Measurements from ENCODE around the gene FBXO33. TPM values are rescaled to one million over a fixed set of nuclear protein-coding genes. Genes with fewer than 3 reads are reported as not detected.

FBXO33 gene
- total RNA-seq, 1 donor from 2014 or later = 13.5 TPM

- Histone ChIP-seq H3K4me1 (no peaks in the 10 kb centered on the region), H3K27me3 (no peaks in the 10 kb centered on the region), H3K27ac (no peak overlapping the region), H3K36me3 (peaks cover 24% of the 10 kb centered on the region), H3K4me3 (no peak overlapping the region), H3K9me3 (no peaks in the 10 kb centered on the region)
- ATAC-seq (no peak), DNase-seq (no peak)
- no peak for TF ChIP-seq CTCF (IDR thresholded peaks at IDR 0.05)
- intact Hi-C loops (cut with DNase I) = no loop called here
Measured at GRCh38 chr14:39393289-39393688, 38.9 kb downstream of the FBXO33 start.

DNA sequence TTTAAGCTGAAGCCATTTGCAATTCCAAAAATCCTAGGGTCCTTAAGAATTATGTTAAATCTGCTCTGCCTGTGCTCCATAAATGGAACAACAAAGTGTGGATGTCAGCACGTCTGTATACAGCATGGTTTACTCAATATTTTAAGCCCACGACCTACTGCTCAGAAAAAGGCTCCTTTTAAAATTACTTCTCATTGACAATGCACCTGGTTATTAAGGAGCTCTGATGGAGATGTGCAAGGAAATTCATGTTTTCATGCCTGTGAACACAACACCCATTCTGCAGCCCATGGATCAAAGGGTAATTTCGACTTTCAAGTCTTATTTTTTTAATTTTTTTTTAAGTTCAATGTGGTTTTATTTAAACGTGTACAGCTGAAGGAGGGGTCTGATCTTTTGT is 48.1 kb downstream of the FBXO33 start:
- no peaks in the 10 kb centered on the region for H3K4me1 ChIP-seq
- H3K27ac ChIP-seq = no peak overlapping the region
- no peaks in the 10 kb centered on the region for H3K36me3 ChIP-seq
- no peaks in the 10 kb centered on the region for H3K9me3 ChIP-seq
- no peak for DNase-seq
- intact Hi-C loops (cut with DNase I) = no loop called here
- TF ChIP-seq CTCF (IDR thresholded peaks at IDR 0.05) = no peak
- no peak overlapping the region for H3K4me3 ChIP-seq
- no peaks in the 10 kb centered on the region for H3K27me3 ChIP-seq
- ATAC-seq = no peak

GRCh38 chr14:39383741-39384140 is 48.5 kb downstream of the FBXO33 start:
- H3K9me3 ChIP-seq = no peaks in the 10 kb centered on the region
- no peaks in the 10 kb centered on the region for H3K27me3 ChIP-seq
- no peak overlapping the region for H3K4me3 ChIP-seq
- no peaks in the 10 kb centered on the region for H3K36me3 ChIP-seq
- TF ChIP-seq CTCF (IDR thresholded peaks at IDR 0.05) = no peak
- H3K27ac ChIP-seq = no peak overlapping the region
- DNase-seq (no peak), ATAC-seq (no peak)
- intact Hi-C loops (cut with DNase I) = no loop called here
- no peaks in the 10 kb centered on the region for H3K4me1 ChIP-seq

GRCh38 chr14:39383026-39383660 is 49.1 kb downstream of the FBXO33 start:
- Histone ChIP-seq H3K27ac (no peak overlapping the region), H3K9me3 (no peaks in the 10 kb centered on the region), H3K27me3 (no peaks in the 10 kb centered on the region), H3K36me3 (no peaks in the 10 kb centered on the region), H3K4me1 (no peaks in the 10 kb centered on the region), H3K4me3 (no peak overlapping the region)
- ATAC-seq (no peak), DNase-seq (no peak)
- intact Hi-C loops (cut with DNase I) = no loop called here
- TF ChIP-seq CTCF (IDR thresholded peaks at IDR 0.05) = no peak

- Histone ChIP-seq H3K27me3 (no peaks in the 10 kb centered on the region), H3K36me3 (no peaks in the 10 kb centered on the region), H3K4me1 (no peaks in the 10 kb centered on the region), H3K9me3 (no peaks in the 10 kb centered on the region), H3K4me3 (no peak overlapping the region), H3K27ac (no peak overlapping the region)
- ATAC-seq (no peak), DNase-seq (no peak)
- intact Hi-C loops (cut with DNase I) = no loop called here
- TF ChIP-seq CTCF (IDR thresholded peaks at IDR 0.05) = no peak
Measured at GRCh38 chr14:39382463-39382862, 49.8 kb downstream of the FBXO33 start.

GRCh38 chr14:39381366-39381765 is 50.9 kb downstream of the FBXO33 start:
- no peak overlapping the region for H3K27ac ChIP-seq
- no peak for TF ChIP-seq CTCF (IDR thresholded peaks at IDR 0.05)
- H3K4me1 ChIP-seq = peaks cover 4% of the 10 kb centered on the region
- no peak overlapping the region for H3K4me3 ChIP-seq
- H3K36me3 ChIP-seq = no peaks in the 10 kb centered on the region
- DNase-seq = no peak
- H3K9me3 ChIP-seq = no peaks in the 10 kb centered on the region
- H3K27me3 ChIP-seq = no peaks in the 10 kb centered on the region
- ATAC-seq = no peak
- intact Hi-C loops (cut with DNase I) = no loop called here
